HepG2 (cell line): ENCODE measurements around the gene SSH3. TPM values are rescaled to one million over a fixed set of nuclear protein-coding genes. Genes with fewer than 3 reads are reported as not detected.

Experiments
- DNMT1 ChIP-seq: sonication (generic); formaldehyde crosslinking; IDR thresholded peaks from 2 replicates; pipeline ENCODE4 v1.5.1; 2020; ENCODE audit warnings: mild to moderate bottlenecking, missing genetic modification reagents
- FOXC1 ChIP-seq: sonication (generic); formaldehyde crosslinking; IDR thresholded peaks from 2 replicates; pipeline ENCODE4 v1.8.0; 2022; ENCODE audit warnings: mild to moderate bottlenecking, missing genetic modification reagents, borderline replicate concordance
- FUBP1 ChIP-seq: sonication (generic); formaldehyde crosslinking; IDR thresholded peaks from 2 replicates; pipeline ENCODE4 v1.5.1; 2020; ENCODE audit warnings: missing genetic modification reagents, mild to moderate bottlenecking, borderline replicate concordance
- HNF1A ChIP-seq, 2 experiments: sonication (generic) in 1 of 2; formaldehyde crosslinking in 1 of 2; IDR thresholded peaks; 2 replicates each; pipeline versions ENCODE4 v1.4.0 to v1.6.1; 2016 to 2020; ENCODE audit warnings: borderline replicate concordance in 1 of 2, low read depth in 1 of 2, mild to moderate bottlenecking in 1 of 2, missing genetic modification reagents in 1 of 2
- HNF4G ChIP-seq, 2 experiments: sonication (generic) in 1 of 2; formaldehyde crosslinking in 1 of 2; IDR thresholded peaks; 2 replicates each; pipeline versions ENCODE4 v1.4.0 to v1.6.1; 2011 to 2020; ENCODE audit warnings: borderline replicate concordance in 2 of 2, low read depth in 2 of 2, mild to moderate bottlenecking in 2 of 2, low read length in 1 of 2, missing genetic modification reagents in 1 of 2, moderate library complexity in 1 of 2
- MXD4 ChIP-seq: IDR thresholded peaks from 2 replicates; pipeline ENCODE4 v1.6.1; 2016; ENCODE audit warnings: mild to moderate bottlenecking, missing biosample characterization, missing genetic modification reagents
- PRPF4 ChIP-seq: fragments of 200-400 bp; formaldehyde crosslinking; IDR thresholded peaks from 2 replicates; pipeline ENCODE4 v1.6.1; 2016; ENCODE audit warnings: low read length, low read depth; ENCODE audit not compliant: poor library complexity, severe bottlenecking
- TEAD3 ChIP-seq: optimal IDR thresholded peaks from 2 replicates; pipeline ENCODE3; 2016; ENCODE audit warnings: borderline replicate concordance
- TGIF2 ChIP-seq: IDR thresholded peaks from 2 replicates; pipeline ENCODE4 v1.6.1; 2016; ENCODE audit warnings: control low read depth, missing compliant biosample characterization
- TOPORS ChIP-seq: sonication (generic); formaldehyde crosslinking; IDR thresholded peaks from 2 replicates; pipeline ENCODE4 v1.8.0; 2023; ENCODE audit warnings: mild to moderate bottlenecking, missing genetic modification reagents
- U2AF2 ChIP-seq: fragments of 200-400 bp; formaldehyde crosslinking; IDR thresholded peaks from 2 replicates; pipeline ENCODE4 v1.6.1; 2017; ENCODE audit warnings: low read depth, mild to moderate bottlenecking, low read length
- ZBTB26 ChIP-seq: IDR thresholded peaks from 2 replicates; pipeline ENCODE4 v1.6.1; 2016; ENCODE audit warnings: missing compliant biosample characterization, missing genetic modification reagents, borderline replicate concordance
- ZNF282 ChIP-seq: fragments of 450-650 bp; IDR thresholded peaks from 2 replicates; pipeline ENCODE4 v1.6.1; 2018; ENCODE audit not compliant: partially characterized antibody
- ZNF333 ChIP-seq: sonication (generic); formaldehyde crosslinking; IDR thresholded peaks from 2 replicates; pipeline ENCODE4 v1.4.0; 2020; ENCODE audit warnings: mild to moderate bottlenecking, missing genetic modification reagents, borderline replicate concordance
- ZNF354B ChIP-seq: sonication (generic); formaldehyde crosslinking; IDR thresholded peaks from 2 replicates; pipeline ENCODE4 v1.8.0; 2022; ENCODE audit warnings: mild to moderate bottlenecking, missing genetic modification reagents
- polyA plus RNA-seq, 8 experiments: library from polyadenylated mRNA; depleted of rRNA in 3 of 8; stranded (reverse) in 7 of 8; unstranded in 1 of 8; fragments of >200 nt; fragmentation: Illumina TruSeq in 4 of 8; extraction: Trizol in 4 of 8; gene quantifications; 2 replicates each; pipeline versions ENCODE4 v1.2.1 to v1.2.3, GENCODE V29; 2011 to 2016; ENCODE audit warnings: low read depth in 4 of 8, missing spikeins in 1 of 8, mixed read lengths in 1 of 8; ENCODE audit not compliant: insufficient read depth in 1 of 8
- total RNA-seq, 5 experiments: library from RNA; depleted of rRNA; stranded (reverse); fragments of >200 nt; fragmentation: Illumina TruSeq; extraction: Trizol; gene quantifications; 2 replicates each; pipeline ENCODE4 v1.2.3, GENCODE V29; 2016; ENCODE audit warnings: low read depth in 1 of 5
- TF ChIP-seq, protein P1 (sequence below): sonication (generic); formaldehyde crosslinking; IDR thresholded peaks from 2 replicates; pipeline ENCODE4 v1.4.0; 2020; ENCODE audit warnings: missing genetic modification reagents

SSH3 gene
- total and polyA plus RNA-seq, 2 of the 13 experiments (the other 11 are each of a cell fraction or from before 2014, with no cell fraction given) = 12.4 to 18.8 TPM

DNA sequence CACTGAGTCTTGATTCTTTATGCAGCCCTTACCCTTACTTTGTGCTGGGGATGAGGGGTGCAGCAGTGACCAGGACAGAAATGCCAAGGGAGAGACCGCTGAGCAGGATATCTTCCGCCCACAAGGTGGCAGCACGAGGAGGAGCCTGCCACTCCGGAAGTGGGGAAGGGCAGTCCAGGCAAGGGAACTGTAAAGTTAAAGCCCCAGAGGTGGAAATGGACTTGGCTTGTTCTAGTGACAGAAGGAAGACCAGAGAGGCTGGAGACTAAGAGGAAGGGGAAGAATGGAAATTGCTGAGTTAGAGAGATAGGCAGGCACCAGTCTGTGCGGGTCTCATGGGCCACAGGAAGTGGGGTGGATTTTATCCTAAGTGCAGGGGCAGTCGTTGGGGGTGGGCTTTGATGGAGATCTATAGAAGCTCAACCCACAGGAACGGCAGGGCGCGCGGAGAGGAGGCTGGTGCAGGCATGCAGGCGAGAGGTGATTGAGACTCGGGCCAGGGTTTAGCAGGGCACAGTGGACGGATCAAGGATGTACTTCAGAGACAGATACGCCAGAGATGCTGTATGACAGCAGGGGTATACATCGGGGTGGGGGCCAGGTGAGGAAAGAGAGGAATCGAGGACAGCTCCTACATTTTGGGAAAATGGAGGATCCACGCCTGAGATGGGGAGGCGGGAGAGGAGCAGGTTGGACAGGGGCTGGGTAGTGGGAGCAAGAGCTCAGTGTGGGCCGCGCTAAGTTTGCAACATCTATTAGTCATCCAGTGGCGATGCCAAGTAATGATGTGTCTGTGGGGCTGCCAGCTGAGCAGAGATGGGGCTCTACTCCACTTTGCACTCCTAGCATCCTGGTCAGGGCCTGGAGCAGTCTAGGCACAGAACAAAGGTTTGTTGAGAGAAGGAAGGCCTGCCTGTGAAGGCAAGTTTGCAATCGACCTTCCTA is 40.3 kb upstream of the SSH3 start (continued):
- TF ChIP-seq ZBTB26 (CRISPR knock-in tag) (no peak), HNF1A (IDR thresholded peaks at IDR 0.05; ENCODE audit: low read depth) (no peak), HNF1A (CRISPR knock-in tag; IDR thresholded peaks at IDR 0.05; ENCODE audit: borderline replicate concordance) (no peak), FUBP1 (CRISPR knock-in tag) (no peak), ZNF282 (no peak), PRPF4 (no peak), FOXC1 (CRISPR knock-in tag) (no peak), MXD4 (CRISPR knock-in tag) (no peak), TGIF2 (CRISPR knock-in tag) (0 out of 2 replicates have a peak, but pooled peaks have one; percentile 25), DNMT1 (CRISPR knock-in tag) (no peak), ZNF354B (CRISPR knock-in tag) (no peak), HNF4G (IDR thresholded peaks at IDR 0.05; ENCODE audit: borderline replicate concordance, low read depth, low read length) (no peak), HNF4G (CRISPR knock-in tag; IDR thresholded peaks at IDR 0.05; ENCODE audit: borderline replicate concordance, low read depth) (no peak), ZNF333 (CRISPR knock-in tag) (no peak), TEAD3 (peak; percentile 36), U2AF2 (no peak), TOPORS (CRISPR knock-in tag) (no peak)
- TF ChIP-seq, protein P1, sequence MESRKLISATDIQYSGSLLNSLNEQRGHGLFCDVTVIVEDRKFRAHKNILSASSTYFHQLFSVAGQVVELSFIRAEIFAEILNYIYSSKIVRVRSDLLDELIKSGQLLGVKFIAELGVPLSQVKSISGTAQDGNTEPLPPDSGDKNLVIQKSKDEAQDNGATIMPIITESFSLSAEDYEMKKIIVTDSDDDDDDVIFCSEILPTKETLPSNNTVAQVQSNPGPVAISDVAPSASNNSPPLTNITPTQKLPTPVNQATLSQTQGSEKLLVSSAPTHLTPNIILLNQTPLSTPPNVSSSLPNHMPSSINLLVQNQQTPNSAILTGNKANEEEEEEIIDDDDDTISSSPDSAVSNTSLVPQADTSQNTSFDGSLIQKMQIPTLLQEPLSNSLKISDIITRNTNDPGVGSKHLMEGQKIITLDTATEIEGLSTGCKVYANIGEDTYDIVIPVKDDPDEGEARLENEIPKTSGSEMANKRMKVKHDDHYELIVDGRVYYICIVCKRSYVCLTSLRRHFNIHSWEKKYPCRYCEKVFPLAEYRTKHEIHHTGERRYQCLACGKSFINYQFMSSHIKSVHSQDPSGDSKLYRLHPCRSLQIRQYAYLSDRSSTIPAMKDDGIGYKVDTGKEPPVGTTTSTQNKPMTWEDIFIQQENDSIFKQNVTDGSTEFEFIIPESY (CRISPR knock-in tag) = 0 out of 2 replicates have a peak, but pooled peaks have one; percentile 9
